GM19438 (cell line): ENCODE results near the gene CYP2A6.
A peak's percentile ranks its signal among the peaks of the same experiment; 100 is the strongest.
"Not testable (repeated sequence)": the region's sequence is repeated elsewhere in the genome, so short reads cannot be mapped to it uniquely, and the experiment has no call there.

Experiments used
- ATAC-seq: cut with Tn5 transposase; IDR thresholded peaks from one replicate; pipeline ENCODE4 v1.9.1; 2021; ENCODE audit warnings: low read depth; ENCODE audit not compliant: unreplicated experiment

The CYP2A6 gene

GRCh38 chr19:40822161-40822560 lies 28.1 kb downstream of the CYP2A6 start:
- no peak for ATAC-seq

DNA sequence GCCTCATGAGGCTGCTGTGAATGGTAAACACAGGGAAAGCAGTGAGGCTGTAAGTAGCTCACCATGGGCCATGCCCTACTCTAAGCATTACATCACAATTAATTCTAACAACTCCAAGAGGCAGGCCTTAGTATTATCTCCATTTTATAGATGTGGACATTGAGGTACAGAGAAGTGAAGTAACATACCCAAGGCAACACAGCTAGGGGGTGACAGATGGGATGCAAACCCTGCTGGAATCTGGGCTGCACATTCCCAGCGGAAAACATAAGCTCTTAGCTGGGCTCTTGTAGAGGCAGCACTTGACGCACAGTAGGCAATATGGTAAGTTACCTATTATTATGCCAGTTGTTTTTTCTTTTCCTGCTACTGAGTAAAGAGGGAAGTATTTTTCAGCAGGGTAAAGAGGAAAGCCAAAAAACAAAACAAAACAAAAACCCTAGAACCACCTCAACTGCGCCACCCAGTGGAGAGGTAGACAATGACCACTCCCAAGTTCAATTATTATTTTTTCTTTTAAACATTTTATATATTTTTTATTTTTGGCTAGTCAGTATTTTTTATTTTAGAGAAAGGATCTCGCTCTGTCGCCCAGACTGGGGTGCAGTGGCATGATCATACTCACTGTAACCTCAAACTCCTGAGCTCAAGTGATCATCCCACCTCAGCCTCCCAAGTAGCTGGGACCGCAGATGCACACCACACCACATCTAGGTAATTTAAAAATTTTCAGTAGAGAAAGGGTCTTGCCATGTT lies 30.6 kb downstream of the CYP2A6 start:
- not testable (repeated sequence) for ATAC-seq

- ATAC-seq = not testable (repeated sequence)
Observed at GRCh38 chr19:40818480-40819399, 31.5 kb downstream of the CYP2A6 start.

- ATAC-seq = no peak
Observed at GRCh38 chr19:40815223-40815622, 35.0 kb downstream of the CYP2A6 start.

DNA sequence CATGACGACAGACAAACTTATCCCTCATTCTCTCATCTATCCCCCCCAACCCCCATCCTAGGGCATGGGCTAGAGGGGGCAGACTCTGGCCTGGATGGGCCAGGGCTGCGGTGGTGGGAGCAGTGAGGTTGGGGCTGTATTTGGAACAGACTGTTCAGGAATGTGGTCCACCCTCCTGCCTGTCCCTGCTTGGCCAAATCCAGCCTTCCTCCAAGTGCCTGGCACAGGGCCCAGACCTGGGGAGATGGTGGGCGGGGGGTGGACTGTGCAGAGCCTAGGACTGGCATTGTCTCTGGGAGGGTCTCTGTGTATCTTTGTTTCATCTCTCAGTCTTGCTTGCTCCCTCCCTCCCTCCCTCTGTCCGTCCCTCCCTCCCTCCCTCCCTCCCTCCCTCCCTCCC lies 37.1 kb downstream of the CYP2A6 start:
- ATAC-seq = no peak

- not testable (repeated sequence) for ATAC-seq
Observed at GRCh38 chr19:40812571-40812970, 37.7 kb downstream of the CYP2A6 start.

DNA sequence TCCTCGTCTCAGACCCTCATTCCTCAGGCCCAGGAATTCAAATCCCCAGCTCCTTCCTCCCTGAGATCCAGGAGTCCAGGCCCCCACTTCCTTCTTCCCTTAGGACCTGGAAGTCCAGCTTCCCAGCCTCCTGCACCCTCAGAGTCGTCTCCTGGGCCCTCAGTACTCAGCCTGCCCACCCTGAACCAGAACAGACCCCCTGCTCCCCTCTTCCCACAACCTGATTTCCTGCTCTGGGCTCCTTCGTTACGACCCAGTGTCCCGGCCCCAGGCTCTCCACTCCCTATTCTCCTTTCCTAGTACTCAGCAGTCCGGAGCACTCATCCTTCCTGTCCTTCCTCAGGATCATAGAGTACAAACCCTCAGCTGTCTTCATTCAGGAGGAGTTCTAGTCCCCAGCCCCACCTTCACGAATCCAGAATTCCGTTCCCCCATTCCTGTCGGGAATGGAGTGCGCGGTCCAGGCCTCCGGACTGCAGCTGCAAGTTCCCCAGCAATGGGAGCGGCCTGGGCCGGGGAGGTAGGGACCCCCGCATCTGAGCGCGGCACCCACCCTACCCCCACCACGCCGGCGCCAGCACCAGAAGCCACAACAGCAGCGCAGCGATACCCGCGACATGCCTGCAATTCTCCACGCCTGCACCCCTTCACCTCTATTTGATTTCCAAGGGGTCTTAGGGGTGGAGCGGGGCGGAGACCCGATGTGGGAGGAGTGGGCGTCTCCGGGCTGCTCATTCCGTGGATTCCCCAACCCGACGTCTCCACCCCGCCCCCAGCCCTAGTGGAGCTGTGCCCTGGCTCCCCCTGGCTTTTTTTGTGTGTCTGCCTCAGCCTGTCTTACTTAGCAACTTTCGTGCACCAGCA lies 38.5 kb downstream of the CYP2A6 start:
- ATAC-seq = no peak

- ATAC-seq = peak; percentile 70
Observed at GRCh38 chr19:40810649-40811408, 39.4 kb downstream of the CYP2A6 start.

- ATAC-seq = no peak
Observed at GRCh38 chr19:40810160-40810559, 40.1 kb downstream of the CYP2A6 start.

DNA sequence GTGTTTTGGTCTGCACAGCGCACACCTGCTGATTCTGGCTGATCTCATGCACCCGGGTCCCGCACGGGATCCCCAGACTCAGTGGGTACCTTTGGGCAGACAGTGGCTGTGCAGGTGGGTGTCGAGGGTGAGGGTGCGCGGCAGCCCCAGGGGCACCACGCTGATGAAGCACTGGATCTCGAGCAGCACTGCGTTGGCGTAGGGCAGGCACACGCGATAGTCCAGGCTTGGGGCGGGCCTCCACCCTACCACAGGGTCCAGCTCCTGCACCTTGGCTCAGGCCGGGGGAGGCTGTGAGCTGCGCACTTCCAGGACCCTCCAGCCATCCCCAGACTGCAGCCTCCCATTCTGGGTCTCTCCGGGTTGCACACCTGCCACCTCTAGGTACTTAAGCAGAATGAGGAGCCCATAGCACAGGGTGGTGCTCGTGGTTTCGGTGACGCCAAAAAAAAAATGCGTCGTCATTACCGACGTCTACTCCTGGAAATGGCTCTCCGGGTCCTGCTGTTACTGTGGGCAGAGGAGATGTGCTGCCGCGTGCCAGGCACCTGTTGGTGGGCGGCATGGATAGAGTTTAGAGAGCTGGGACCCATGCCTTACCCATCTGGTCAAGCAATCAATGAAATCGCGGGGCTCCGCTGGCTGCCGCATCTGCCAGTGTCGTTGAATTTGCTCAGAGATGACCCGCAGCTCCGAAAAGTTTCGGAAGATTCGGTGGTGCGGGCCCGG lies 40.7 kb downstream of the CYP2A6 start:
- no peak for ATAC-seq

DNA sequence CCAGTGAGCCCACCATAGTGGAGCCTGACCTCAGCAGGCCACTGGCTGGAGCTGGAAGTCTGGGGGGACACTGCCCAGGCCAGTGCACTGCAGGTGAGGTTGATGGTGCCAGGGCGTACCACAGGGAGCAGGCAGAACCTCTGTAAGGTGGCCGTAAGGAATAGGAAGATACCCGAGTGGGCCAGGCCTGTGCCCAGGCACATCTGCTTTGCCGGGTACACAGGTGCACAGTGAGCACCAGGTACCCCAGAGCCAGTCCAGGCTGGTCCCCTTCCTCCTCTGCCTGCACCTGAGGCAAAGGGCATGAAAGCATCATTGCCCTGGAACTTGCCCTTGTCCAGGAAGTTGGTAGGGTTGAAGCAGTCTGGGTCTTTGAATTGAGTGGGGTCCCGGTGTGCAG lies 41.8 kb downstream of the CYP2A6 start:
- no peak for ATAC-seq

DNA sequence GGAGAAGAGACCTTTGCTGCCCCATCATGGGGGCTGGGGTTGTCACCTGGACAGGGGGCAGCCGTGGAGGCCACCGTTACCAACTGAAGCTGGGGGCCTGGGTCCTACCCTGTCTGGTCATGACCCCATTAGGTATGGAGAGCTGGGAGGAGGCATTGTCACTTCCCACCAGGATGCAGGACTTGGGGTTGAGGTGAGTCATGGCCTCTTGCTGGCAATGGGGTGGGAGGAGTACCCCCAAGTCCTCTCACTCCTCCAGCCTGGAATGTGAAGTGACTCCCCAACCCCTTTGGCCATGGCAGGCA lies 42.3 kb downstream of the CYP2A6 start:
- ATAC-seq = no peak

GRCh38 chr19:40807147-40808020 lies 42.9 kb downstream of the CYP2A6 start:
- no peak for ATAC-seq

GRCh38 chr19:40806423-40807146 lies 43.7 kb downstream of the CYP2A6 start:
- ATAC-seq = no peak

DNA sequence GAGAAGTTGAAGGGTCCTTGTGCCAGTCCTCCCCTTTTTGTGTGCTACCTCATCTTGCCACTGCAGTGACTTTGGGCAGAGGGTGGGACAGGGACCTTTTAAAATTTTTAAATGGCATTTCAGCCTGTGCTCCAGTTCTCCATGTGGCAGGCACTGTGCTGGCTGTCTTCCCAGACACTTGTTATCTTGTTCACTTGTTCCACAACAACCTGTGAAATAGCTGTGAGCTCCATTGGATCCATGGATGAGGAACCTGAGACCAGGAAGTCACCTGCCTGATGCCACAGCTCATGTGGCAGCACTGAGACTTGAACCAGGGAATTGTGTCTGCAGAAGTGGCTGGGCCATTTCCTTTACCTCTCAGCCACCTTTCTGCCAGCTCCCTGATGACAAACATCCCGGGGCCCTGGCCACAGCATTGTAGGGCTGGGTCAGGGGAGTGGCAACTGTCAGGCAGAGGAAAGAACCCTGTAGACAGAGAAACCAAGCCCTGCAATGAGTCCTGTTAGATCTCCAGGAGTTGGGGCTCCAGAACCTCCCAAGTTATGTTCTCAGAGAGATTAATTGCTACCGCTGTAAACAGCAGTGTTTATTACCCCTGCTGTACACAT lies 44.9 kb downstream of the CYP2A6 start:
- ATAC-seq = no peak

DNA sequence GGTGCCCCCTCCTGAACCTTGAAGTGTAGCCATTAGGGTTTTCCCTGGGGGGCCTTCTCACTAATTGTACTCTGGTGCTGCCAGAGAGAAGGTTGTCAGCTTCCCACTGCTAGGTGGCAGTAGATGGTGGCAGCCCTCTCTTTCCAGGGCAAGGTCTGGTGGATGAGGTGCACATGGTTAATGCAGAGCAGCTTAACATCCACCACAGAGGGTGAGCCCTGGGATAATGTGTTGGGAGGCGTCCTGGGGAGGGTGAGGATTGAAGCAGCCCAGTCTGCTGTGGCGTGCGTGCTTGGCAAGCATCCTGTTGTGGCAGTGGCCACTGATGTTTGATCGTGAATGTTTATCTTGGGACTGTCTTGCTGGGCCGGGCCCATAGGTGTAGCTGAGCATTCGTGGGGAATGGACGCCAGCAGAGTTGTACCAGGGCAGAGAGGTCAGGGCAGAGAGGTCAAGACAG lies 45.4 kb downstream of the CYP2A6 start:
- ATAC-seq = no peak
